ENCODE data around the gene CAMK1D.
"Not testable (repeated sequence)": the region's sequence is repeated elsewhere in the genome, so short reads cannot be mapped to it uniquely, and the experiment has no call there.

The CAMK1D gene

DNA sequence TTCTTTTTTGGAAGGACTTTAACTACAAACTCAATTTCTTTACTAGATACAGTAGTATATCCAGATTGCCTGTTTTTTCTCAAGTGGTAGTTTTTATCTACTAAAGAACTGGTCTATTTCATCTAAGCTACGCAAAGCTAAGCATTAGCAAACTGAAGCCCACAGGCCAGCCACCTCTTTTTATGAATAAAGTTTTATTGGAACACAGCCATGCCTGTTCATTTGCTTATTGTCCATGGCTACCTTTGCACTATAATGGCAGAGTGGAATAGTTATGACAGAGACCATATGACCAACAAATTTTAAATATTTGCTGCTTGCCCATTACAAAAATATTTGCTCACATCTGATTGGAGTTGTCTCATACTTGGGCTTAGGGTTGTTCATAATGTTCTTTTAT lies 168.7 kb downstream of the CAMK1D start:
- DNase-seq (ENCODE audit: low spot score), result no peak

- DNase-seq (ENCODE audit: low spot score), result no peak
These were observed 172.1 kb downstream of the CAMK1D start for GRCh38 chr10:12521423-12521822.

DNA sequence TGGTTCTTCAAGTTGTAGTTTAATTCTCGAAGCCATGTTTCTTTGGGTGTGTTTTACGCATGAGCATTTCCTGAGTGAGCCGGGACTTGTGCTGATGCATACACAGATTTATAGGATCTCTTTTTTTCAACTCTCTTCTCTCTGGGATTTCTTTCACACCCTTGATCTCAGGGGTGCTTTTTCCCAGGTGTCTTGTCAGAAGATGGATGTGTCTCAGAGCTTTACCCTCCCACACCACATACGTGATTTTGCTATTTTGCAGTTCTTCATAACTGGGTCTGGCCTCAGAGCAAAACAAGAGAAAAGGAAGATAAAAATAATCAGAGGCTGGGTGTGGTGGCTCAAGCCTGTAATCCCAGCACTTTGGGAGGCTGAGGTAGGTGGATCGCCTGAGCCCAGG lies 177.0 kb downstream of the CAMK1D start:
- DNase-seq (ENCODE audit: low spot score), result no peak

DNA sequence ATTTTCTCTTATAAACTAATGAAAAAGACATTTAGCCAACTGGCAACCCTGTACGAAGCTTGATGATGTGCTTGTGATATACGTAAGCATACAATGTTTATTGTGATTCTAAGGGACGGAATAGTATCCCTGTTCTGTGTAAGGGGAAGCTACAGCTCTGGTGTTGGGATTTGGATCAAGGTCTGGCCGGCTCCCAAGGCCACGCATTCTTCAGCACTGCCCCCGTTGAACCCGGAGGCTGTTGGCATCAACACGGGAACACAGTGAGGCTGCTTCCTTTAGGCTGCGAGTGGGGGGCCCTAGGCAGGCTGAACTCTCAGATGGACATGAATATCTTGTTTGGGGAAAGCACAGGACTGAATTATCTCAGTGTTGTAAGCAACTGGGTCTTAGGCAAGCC lies 180.6 kb downstream of the CAMK1D start:
- DNase-seq (ENCODE audit: low spot score), result no peak

- no peak for DNase-seq (ENCODE audit: low spot score)
These were observed 182.2 kb downstream of the CAMK1D start for GRCh38 chr10:12531305-12532220.

DNA sequence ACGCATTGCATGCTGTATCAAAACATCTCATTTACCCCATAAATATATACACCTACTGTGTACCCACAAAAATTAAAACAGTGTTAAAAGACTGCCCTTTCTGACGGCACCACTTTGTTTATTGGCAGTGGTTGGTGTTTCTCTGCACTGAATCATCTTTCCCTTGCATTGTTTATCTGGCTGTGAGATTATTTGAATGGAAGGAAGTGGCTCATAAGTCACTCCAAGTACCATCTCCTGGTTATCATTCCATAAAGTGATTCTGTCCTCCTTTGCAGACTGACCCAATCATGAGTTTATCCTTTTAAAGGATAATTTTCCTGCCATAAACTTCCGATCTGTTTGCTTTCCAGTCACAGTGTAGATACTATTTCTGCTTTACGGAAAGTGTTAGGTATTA lies 183.8 kb downstream of the CAMK1D start:
- no peak for DNase-seq (ENCODE audit: low spot score)

DNA sequence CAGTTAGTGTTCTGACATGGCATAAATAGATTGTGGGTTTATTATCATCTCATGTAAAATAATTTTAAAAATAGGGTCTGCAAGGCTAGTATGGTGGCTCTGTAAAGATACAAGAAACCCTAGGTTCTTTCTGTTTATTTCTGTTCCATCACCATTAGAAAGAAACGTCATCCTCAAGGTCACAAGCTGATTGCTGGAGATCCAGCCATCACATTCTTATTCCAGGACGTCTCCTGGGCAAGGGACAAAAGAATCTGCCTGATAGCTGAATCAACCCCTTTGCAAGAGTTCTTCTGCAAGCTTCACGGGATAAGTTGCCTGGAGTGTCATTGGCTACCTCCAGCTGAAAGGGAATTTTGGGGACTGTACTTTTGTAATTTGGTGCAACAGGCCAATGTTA lies 184.4 kb downstream of the CAMK1D start:
- no peak for DNase-seq (ENCODE audit: low spot score)

DNA sequence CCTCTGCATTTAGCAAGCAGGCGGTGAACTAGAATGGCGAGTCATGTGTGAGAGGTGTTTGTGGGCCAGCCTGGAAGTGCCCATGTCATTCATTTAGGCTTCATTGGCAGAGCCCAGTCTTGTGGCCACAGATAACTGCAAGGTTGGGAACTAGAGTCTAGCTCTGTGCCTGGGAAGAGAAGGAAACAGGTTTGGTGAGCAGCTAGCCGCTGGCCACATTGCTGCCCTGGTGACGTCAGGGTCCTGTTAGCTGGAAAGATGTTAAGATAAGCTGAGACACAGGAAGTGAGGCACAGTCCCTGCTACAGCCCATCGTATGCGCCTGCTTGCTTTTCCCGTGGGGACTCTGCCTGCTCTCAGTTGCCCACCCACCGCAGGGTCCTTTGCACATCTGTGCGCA lies 185.5 kb downstream of the CAMK1D start:
- DNase-seq (ENCODE audit: low spot score), result no peak

DNA sequence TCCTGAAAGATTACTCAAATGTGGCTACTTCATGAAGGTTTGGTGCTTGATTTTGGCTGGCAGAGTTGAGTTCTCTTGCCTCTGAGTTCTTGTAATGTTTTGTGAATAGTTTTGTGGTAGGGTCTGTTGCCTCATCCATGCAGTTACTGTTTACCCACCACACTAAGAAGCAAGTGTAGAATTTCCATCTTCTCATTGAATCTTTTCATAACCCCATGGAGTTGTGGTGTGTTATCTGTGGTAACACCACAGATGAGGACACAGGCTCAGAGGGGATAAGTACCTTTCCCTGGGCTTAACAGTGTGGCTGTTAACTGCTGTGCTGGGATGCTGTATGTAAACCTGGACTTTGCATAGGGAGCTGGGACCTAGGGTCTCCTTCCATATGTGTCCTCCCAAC lies 186.3 kb downstream of the CAMK1D start:
- DNase-seq (ENCODE audit: low spot score), result no peak

DNA sequence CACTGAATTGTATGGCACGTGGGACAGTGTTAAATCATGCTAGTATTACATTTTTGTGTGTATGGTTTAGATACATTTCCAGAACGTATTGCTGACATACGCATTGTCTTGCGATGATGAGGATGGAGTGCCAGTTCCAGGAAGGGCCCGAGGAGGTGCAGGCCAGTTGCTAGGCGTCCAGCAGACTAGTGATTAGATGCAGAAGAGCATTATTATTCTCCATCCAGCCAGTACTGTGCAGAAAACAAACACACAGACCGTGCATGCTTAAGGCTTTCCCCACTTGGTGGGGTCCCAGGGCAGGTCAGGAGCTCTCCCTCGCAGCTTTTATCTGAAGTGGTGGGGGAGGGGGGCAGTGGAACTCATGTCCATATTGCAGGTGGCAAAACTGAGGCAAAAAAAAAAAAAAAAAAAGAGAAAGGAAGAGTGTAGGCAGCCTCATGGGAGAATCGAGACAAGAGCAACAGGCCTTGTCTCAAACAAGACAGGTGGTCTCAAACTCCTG lies 189.2 kb downstream of the CAMK1D start:
- no peak for DNase-seq (ENCODE audit: low spot score)

GRCh38 chr10:12539350-12540164 lies 190.2 kb downstream of the CAMK1D start:
- DNase-seq (ENCODE audit: low spot score), result no peak

- no peak for DNase-seq (ENCODE audit: low spot score)
These were observed 191.0 kb downstream of the CAMK1D start for GRCh38 chr10:12540341-12540781.

DNA sequence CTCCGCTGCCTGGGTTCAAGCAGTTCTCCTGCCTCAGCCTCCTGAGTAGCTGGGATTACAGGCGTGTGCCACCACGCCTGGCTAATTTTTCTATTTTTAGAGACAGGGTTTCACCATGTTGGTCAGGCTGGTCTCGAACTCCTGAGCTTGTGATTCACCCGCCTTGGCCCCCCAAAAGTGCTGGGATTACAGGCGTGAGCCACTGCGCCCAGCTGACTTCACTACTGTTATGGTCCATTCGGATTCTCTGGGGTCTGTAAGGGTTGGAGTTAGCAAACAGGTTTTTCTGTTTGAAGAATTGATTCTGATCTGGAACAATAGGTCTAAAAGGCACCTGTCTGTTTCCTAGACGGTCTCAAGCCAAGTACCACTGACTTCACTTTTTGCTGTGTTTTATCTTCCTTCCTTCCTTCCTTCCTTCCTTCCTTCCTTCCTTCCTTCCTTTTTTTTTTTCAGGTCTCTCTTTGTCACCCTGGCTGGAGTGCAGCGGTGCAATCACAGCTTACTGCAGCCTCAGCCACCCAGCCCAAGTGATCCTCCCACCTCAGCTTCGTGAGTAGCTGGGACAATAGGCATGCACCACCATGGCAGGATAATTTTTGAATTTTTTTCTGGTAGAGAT lies 192.2 kb downstream of the CAMK1D start:
- no peak for DNase-seq (ENCODE audit: low spot score)

DNA sequence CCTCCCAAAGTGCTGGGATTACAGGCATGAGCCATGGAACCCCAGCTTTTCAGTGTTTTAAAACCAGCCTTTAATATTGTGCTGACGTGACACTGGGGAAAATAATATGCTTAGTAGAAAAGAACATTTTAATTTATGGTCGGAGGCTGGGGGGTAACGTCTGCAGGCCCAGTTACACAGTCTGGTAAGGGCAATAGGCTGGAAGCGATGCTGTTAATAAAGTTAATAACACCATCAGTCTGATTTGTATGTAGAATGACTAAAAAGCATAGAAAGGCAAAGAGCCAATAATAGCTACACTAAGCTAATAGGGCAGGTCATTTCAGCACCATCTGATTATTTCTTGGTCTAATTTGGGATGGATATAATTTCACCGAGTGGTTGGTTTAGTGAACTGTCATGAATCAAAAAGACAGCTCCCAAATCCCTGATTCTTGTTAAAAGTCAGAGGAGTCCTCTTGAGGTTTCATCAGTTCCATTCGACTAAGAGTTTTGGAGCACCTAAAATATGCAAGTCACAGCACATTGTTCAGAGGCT lies 192.9 kb downstream of the CAMK1D start:
- DNase-seq (ENCODE audit: low spot score), result no peak

DNA sequence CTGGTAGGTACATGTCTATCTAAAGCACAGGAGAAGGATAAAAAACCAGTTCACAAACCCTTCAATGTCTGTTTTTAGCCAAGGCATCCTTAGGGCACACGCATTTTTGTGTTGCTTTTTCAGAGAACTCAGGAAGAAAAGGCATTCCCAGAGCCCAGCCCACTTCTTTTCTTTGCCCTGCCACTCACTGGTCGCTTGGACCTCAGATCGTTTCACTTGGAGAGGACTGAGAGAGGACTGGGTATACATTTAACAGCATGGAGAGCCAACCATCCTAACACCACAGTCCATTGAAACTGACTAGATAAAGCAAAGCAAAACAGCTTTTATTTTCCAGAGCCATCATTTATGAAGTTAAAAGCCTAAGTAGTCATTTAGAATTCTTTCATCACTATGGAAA lies 194.2 kb downstream of the CAMK1D start:
- DNase-seq (ENCODE audit: low spot score), result no peak

GRCh38 chr10:12546160-12546802 lies 196.9 kb downstream of the CAMK1D start:
- not testable (repeated sequence) for DNase-seq (ENCODE audit: low spot score)

- DNase-seq (ENCODE audit: low spot score), result no peak
These were observed 198.0 kb downstream of the CAMK1D start for GRCh38 chr10:12547301-12547771.

DNA sequence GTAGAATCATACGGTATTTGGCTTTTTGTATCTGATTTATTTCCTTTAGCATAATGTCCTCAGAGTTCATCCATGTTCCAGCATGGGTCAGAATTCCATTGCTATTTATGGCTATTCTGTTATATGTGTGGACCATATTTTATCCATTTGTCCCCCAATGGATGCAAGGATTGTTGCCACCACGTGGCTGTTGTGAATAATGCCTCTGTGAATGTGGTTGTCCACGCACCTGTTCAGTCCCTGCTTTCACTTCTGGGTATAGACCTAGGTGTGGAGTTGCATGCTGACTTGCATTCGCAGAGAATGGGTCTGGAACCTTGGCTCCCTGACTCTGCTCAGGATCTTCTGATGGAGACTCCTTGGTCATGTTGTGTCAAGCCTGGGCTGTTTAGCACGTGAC lies 199.9 kb downstream of the CAMK1D start:
- no peak for DNase-seq (ENCODE audit: low spot score)

GRCh38 chr10:12550994-12551393 lies 201.6 kb downstream of the CAMK1D start:
- no peak for DNase-seq (ENCODE audit: low spot score)

DNA sequence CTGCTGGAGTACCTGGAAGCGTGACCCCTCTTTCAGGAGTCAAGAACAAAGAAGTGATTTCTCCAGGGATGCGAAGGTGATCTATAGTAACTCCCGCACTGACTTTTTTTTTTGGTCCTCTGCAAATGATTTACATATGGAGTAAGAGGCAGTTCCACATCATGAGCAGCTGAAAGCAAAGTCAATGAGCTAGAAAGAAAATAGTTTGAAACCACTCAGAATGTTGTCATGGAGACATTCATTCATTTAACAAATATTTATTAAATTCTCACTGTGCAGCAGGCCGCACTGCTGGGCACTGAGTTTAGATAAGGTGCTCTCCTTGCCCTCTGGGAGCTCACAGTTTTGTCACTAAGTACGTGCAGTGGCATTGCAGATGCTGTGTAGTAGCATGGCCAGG lies 206.7 kb downstream of the CAMK1D start:
- no peak for DNase-seq (ENCODE audit: low spot score)

DNA sequence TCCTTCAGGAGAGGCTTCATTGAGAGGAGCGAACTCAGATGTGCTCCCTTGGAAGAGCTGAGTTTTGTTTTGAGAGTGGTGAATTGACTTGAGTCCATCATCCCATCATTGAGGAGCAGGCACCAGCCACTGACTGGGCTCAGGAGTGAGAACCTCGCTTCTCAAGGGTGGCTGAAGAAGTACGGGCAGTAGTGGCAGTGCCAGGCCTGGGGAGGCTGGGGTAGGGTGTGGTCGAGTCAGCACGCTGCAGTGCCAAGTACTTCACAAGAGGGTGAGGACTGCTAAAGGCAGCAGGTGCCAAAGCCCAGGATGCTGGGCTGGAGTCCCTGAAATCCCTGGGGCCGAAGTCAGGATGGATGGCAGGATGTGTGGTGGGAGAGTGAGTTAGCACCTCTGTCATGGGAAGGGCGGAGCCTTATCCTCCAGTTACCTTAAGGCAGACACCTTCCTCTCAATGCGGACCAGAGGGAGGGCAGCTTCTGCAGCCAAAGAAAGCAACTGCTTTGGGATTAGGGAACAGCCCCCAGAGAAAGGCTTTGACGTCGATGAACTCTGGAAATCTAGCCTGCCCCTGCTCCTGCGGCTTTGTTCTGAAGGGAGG lies 210.3 kb downstream of the CAMK1D start:
- DNase-seq (ENCODE audit: low spot score), result no peak
